ENCODE measurements around the gene SRPX.

GRCh38 chrX:38106991-38107655 lies 113.5 kb downstream of the SRPX start:
- TF ChIP-seq CTCF (IDR thresholded peaks at IDR 0.05) (no peak), POLR2A (IDR thresholded peaks at IDR 0.05) (no peak)
